H1 (cell line): ENCODE measurements around the gene NRXN2. TPM values are rescaled to one million over a fixed set of nuclear protein-coding genes. Genes with fewer than 3 reads are reported as not detected.

Source experiments
- CHD7 ChIP-seq: fragments of 300-600 bp; sonication (generic); IDR thresholded peaks from 2 replicates; pipeline ENCODE4 v1.7.1; 2012; ENCODE audit warnings: low read length, moderate library complexity, mild to moderate bottlenecking, inconsistent platforms; ENCODE audit not compliant: insufficient replicate concordance
- EZH2 ChIP-seq: fragments of 200-600 bp; sonication (generic); IDR thresholded peaks from 2 replicates; pipeline ENCODE4 v1.7.1; 2012; ENCODE audit warnings: low read depth, mild to moderate bottlenecking, moderate library complexity, low read length, inconsistent platforms; ENCODE audit not compliant: severe bottlenecking
- ZNF274 ChIP-seq: IDR thresholded peaks from 2 replicates; pipeline ENCODE4 v1.7.0; 2012; ENCODE audit warnings: low read length, borderline replicate concordance; ENCODE audit errors: extremely low read depth
- polyA plus RNA-seq, 7 experiments: library from polyadenylated mRNA; depleted of rRNA in 3 of 7; stranded (reverse) in 5 of 7; unstranded in 2 of 7; fragments of >200 nt in 5 of 7; fragments of 200-250 nt in 2 of 7; gene quantifications; 1 replicate in 5 of 7; 2 replicates in 1 of 7; 4 replicates in 1 of 7; pipeline versions ENCODE4 v1.2.1 to v1.2.3, GENCODE V29; 2011 to 2013; ENCODE audit warnings: missing spikeins in 2 of 7, mixed read lengths in 2 of 7
- total RNA-seq: library from RNA; stranded (reverse); fragmentation: NEBNext Ultra II Directional; extraction: Animal tissue kit (Norgen Biotek cat#: 25700); gene quantifications from 2 replicates; pipeline ENCODE4 v1.2.1, GENCODE V29; 2021

NRXN2 gene
- total and polyA plus RNA-seq, 2 of the 8 experiments (the other 6 are each of a cell fraction or from before 2014, with no cell fraction given), result 1.3 to 11.5 TPM

GRCh38 chr11:64643920-64644646 lies 78.9 kb downstream of the NRXN2 start (continued):
- TF ChIP-seq CHD7 (no peak), ZNF274 (no peak), EZH2 (peak; percentile 45)
